NCI-H1105 (cell line): ENCODE data around the gene SMURF1.
A peak's percentile ranks its signal among the peaks of the same experiment; 100 is the strongest.
"Not testable (repeated sequence)": the region's sequence is repeated elsewhere in the genome, so short reads cannot be mapped to it uniquely, and the experiment has no call there.

ENCODE experiments used
- DNase-seq: peaks from one replicate; lab custom pipeline; 2025; lab: John Stamatoyannopoulos, UW

Gene SMURF1

DNA sequence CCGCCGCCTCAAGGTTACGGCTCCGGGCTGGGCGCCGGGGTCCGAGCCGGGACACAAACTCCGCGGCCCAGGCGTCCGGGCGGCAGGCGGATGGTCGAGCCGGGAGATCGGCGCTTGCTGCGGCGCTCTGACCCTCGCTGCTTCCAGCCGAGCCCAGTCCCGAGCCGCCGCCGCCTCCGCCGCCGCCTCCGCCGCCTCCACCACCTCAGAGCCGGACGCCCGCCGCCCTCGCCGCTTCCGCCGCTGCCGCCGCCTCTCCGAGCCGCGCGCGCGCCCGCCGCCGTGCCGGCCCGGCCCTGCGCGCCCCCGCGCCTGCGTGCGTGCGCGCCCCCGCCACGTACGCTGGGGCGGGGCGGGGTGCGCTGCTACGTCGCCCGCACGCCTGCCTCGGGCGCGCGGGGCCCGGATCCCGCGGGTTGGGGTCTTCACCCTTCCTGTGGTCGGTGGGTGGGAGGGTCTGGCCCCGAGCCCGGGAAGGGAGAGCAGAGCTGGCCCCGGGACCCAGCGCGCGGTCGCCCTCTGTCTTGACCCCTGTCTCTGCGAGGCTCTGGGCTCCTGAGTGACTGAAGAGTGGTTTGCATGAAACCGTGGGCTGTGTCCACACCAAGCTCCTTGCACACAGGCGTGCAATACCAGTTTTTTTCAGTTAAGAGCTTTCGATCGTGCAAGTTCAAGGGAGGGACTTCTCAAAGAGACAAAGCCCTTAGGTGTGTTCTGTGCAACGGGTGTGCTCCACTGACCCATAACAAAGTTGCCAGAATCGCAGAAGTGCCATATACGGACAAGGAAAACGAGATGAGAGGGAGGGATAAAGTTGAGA lies at the start of gene SMURF1:
TSS of gene SMURF1 (minus strand) at position 256 of the 820 bp plus-strand sequence. CDS start 328 bp downstream, outside the sequence.
- peak; percentile 50 for DNase-seq

DNA sequence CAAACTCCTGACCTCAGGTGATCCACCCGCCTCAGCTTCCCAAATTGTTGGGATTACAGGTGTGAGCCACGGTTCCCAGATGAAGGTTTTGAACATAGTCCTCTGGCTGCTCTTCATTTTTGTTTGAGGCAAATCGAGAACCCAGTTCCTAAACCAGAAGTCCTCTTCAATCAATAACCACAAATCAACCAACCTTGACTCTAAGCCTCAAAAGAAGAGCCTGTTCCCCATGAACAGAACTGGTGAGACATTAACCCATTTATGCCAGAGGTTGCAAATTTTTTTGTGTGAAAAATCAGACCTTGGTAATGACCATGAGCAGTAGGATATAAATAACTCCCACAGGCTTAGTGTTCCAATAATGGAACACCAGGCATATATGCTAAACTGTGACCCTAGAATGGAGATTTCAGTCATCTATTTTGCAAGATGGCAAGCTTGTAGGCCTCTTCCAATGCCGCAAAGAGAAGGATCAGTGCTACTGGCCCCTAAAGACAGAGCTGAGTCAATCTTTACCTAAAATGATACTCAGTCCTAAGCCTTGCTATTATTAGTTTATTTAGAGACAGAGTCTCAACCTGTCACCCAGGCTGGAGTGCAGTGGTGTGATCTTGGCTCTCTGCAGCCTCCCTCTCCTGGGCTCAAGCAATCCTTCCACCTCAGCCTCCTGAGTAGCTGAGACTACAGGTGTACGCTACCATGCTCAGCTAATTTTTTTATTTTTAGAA lies 48.1 kb upstream of the SMURF1 start:
- DNase-seq = no peak

DNA sequence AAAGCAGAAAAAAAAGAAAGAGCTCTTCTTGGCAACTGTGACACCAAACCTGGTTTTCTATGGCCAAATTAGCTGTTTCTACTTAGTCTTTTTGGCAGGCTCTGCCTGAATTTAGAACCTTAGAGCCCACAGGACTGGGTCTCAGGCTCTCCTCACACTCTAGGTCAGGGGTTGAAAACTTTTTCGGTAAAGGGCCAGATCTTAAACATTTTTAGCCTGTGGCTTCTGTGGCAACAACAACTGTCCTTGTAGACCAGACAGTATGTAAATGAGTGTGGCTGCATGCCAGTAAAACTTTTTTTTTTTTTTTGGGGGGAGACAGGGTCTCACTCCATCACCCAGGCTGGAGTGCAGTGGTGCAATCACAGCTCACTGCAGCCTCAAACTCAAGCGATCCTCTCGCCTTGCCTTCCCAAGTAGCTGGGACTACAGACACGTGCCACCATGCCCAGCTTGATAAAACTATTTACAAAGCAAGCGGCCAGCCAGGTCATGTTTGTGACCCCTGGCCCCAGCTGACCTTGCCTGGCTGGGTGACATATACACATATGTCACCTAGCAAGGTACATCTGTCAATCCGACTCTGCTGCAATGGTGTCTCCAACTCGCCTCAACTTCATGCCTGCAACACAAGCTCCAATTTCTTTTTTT lies 46.6 kb upstream of the SMURF1 start:
- no peak for DNase-seq

DNA sequence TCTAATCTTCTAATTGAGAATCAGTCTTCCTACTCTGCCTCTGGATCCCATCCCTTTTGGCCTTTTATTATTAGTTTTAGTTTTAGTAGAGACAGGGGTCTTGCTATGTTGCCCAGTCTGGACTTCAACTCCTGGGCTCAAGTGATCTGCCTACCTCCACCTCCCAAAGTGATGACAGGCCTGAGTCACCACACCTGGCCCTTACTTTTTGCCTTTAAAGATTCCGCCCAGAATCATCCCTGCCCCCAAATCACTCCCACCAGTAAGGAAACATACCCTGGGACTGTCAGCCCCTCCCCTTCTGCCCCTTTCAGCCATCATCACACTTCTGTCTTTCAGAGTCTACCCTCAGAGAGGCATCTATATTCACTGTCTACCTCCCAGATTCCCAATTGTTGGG lies 45.3 kb upstream of the SMURF1 start:
- no peak for DNase-seq

DNA sequence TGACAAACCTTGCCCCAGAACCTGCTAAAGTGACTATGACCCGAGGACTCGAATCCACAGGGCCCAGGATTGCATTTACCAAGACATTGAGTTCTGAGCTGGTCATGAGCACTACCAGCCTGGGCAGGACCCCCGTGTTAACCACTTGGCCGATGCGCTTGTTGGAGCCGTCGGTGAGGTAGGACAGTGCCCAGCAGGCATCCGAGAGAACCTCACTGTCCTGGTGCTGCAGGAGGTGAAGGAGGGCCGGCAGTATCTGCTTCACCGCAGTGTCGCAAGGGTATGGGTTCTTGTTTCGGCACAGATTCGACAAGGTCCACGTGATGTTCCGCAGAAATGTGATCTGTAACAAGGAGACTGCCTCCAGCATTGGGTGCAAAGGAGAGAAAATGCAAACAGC lies 44.3 kb upstream of the SMURF1 start:
- DNase-seq = no peak

DNA sequence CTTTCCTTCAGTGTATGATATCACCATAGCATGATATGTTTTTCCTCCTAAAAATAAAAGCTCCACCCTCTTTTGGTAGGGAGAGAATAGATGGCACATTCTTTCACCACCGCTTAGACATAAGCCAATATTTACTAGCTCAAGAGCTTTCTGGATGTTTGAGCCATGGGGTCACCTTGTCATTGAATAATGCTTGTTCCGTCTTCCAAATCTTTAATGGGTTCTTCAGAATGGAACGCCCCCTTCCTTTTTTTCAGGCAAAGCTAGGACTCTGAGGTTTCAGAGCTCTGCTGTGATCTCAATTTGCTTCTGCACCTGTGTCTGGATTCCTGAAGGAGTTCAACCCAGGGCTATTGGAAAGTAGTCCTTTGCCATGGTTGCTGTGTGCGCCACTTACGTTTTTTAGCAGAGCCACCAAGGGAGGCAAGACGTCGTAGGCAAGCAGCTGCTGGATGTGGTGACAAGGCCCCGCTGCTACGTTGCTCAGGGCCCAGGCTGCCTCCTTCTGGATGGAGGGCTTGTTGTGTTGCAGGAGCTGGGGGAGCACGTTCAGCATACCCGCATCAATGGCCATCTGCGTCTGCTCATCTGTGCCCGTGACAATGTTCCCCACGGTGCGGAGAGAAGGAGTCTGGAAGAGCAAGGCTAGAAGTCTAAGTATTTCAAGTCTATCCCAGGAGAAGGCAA lies 40.8 kb upstream of the SMURF1 start:
- DNase-seq = no peak

DNA sequence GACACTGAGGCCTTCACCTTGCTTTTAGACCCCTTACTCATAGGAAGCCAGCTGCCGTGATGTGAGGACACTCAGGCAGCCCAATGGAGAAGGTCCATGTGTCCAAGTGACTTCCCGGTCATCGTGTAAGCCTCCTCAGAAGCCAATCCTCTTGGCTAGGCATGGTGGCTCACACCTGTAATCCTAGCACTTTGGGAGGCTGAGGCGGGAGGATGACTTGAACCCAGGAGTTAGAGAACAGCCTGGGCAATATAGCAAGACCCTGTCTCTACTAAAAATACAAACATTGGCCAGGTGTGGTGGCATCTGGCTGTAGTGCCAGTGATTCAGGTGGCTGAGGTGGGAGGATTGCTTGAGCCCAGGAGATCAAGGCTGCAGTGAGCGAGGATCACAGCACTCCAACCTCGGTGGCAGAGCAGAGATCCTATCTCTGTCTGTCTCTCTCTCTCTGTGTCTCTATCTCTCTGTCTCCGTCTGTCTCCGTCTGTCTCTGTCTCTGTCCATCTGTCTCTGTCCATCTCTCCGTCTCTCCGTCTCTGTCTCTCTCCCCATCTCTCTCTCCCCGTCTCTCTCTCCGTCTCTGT lies 36.3 kb upstream of the SMURF1 start:
- no peak for DNase-seq

DNA sequence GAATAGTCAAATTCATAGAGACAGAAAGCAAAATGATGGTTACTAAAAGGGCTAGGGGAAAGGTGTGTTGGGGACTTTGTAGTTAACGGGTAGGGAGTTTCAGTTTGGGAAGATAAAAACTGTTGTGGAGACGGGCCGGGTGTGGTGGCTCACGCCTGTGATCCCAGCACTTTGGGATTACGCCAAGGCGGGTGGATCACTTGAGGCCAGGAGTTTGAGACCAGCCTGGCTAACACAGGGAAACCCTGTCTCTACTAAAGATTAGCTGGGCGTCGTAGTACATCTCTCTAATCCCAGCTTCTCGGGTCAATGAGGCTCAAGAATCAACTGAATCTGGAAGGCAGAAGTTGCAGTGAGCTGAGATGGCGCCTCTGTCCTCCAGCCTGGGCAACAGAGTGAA lies 33.3 kb upstream of the SMURF1 start:
- no peak for DNase-seq

DNA sequence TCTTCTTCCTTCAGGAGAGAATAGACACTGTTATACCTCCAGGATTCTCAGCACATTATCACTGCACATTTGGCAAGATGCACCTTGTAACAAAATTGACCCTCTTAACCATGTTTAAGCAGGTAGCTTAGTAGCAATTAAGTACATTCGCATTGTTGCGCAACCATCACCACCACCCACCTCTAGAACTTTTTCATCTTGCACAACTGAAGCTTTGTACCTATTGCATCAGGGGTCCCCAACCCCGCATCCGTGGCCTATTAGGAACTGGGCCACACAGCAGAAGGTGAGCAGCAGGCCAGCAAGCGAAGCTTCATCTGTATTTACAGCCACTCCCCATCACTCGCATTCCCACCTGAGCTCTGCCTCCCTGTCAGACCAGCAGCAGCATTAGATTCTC lies 29.9 kb upstream of the SMURF1 start:
- DNase-seq = no peak

DNA sequence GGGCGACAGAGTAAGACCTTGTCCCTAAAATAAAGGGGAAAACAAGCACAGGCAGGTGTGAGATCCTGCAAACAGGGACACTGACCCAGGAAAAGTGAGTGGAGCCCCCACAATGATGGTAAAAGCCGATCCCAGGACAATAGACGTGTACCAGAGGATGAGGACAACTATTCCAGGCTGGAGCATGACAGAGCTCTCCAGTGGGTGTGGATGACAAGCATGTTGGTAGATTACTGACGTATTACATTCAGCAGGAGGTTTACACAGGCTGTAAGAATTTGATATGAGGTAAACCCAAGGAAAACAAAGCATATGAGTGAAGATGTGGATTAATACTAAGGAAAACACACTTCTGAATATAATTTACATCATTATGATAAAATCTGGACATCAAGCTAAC lies 27.8 kb upstream of the SMURF1 start:
- no peak for DNase-seq

DNA sequence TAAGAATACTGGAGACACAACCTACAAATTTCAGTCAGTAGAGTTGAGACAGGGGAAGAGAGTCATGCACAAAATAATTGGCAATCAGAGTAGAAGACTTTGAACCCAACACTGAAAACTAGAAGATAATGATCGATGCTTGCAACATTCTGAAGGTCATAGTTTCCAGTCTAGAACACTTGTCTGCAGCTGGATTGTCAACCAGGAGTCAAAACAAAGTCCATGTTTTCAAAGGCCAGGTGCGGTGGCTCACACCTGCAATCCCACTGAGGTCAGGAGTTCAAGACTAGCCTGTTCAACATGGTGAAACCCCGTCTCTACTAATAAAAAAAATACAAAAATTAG lies 26.8 kb upstream of the SMURF1 start:
- no peak for DNase-seq

DNA sequence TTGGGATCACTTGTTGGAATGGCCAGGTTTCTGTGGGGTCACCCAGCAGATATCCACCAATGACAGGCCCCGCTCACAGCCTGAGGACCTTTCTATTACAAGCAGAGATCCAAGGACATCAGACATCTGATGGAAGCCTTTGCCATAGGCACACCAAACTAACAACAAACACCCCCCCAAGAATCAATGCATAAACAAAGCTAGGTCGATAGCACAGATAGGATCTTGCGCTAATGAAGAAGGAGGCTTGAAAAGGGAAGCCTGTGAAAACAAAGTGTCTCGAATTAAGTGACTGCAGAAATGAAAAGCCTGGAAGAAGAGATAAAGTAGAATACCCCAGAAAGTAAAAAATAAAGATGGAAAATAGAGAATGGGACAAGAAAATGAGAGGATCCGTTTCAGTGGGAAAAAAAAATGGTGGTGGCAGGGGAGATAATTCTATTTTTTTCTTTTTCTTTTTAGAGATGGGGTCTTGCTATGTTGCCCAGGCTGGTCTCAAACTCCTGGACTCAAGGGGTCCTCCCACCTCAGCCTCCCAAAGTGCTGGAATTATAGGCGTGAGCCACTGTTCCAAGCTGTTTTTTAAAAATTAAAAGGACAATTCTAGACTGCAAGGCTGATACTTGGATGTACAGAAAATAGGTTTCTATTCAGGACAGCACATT lies 26.3 kb upstream of the SMURF1 start:
- no peak for DNase-seq

DNA sequence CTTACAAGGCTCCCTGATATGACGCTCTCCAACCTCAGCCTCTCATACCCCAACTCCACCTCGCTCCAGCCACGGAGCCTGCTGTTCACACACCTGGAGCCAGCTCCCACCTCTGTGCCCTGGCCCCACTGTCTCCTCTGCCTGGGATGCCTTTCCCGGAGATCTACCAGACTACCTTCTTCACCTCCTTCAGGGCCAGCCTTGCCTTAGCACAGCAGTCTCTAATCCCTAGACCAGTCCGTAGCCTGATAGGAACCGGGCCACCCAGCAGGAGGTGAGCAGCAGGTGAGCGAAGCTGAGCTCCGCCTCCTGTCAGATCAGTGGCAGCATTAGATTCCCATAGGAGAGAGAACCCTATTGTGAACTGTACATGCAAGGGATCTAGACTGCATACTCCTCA lies 23.2 kb upstream of the SMURF1 start:
- DNase-seq = no peak

DNA sequence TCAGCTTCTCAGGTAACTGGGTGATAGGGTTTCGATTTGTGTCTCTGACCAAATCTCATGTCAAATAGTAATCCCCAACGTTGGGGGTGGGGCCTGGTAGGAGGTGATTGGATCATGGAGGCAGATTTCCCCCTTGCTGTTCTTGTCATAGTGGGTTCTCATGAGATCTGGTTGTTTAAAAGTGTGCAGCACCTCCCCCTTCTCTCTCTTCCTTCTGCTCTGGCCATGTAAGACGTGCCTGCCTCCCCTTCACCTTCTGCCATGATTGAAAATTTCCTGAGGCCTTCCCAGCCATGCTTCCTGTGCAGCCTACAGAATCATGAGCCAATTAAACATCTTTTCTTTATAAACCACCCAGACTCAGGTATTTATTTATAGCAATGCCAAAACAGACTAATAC lies 21.9 kb upstream of the SMURF1 start:
- no peak for DNase-seq

DNA sequence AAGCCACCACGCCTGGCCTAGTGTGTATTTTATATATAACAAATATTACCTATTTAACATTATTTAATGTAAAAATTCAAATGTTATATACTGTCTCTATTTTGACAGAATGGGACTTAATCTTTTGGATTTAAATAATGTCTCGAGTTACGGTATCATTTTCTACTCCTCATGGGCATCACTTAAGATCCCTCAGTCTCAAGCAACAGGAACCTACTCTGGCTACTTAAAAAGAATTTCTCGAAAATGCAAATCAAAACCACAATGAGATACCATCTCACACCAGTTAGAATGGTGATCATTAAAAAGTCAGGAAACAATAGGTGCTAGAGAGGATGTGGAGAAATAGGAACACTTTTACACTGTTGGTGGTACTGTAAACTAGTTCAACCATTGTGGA lies 19.8 kb upstream of the SMURF1 start:
- not testable (repeated sequence) for DNase-seq

DNA sequence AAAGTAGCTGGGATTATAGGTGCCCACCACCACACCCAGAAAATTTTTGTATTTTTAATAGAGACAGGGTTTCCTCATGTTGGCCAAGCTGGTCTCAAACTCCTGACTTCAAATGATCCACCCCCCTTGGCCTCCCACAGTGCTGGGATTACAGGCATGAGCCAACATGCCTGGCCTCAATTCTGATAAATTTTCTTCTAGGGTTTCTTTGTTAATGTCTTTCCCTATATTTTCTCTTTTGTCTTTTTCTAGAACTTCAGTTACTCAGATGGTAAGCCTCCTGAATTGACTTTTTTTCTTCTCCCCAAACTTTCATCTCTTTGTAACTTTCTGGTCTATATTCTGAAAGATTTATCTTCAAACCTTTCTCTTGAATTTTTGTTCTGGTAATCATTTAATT lies 12.7 kb upstream of the SMURF1 start:
- DNase-seq = no peak

DNA sequence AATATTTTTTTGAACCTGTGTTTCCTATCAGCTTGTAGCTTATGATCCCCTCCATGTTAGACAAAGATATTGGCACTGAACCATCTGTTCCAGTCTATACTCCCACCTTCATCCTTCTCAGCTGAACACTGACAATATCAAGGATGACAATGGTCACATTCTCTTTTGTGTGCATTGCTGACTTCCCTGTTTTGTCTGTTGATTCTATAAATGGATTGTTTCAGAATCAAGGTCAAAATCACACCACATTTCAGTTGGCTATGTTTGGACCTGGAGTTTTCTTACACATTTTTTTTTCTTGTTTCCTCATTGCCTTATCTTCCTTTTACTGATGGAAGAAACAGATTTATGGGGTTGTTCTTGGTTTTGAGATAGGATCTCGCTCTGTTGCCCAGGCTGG lies 11.3 kb upstream of the SMURF1 start:
- no peak for DNase-seq

DNA sequence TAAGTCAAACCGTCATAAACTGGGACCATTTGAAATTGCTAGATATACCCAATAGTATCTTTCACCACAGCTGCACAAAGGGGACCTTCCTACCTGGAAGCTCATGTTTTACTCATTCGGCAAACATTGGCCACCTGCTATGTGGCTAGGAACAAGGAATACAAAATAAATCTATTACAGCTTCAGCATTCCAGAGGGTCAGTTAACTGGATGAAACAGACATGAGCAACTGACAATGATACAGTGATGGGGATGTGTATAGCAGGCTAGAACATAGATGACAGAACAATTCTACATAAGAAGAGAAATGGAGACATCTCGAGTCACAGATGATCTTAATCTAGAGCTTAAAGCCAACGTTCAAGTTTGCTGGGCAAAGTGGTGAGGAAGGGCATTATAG lies 3.1 kb upstream of the SMURF1 start:
- no peak for DNase-seq

DNA sequence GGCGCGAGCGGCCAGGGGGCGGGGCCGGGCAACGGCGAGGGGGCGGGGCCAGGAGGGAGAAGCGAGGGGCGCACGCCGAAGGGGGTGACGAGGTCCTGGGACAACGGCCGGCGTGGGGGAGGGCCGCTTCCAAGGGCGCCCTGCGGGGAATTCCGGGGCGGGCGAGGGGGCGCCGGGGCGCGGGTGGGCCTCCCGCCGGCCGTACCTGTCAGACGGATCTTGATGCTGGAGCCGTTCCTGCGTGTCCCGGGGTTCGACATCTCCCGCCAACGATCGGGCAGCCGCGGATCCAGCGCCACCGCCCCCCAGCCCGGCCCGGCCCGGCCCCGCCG lies 421 bp downstream of the SMURF1 start:
- DNase-seq = no peak

DNA sequence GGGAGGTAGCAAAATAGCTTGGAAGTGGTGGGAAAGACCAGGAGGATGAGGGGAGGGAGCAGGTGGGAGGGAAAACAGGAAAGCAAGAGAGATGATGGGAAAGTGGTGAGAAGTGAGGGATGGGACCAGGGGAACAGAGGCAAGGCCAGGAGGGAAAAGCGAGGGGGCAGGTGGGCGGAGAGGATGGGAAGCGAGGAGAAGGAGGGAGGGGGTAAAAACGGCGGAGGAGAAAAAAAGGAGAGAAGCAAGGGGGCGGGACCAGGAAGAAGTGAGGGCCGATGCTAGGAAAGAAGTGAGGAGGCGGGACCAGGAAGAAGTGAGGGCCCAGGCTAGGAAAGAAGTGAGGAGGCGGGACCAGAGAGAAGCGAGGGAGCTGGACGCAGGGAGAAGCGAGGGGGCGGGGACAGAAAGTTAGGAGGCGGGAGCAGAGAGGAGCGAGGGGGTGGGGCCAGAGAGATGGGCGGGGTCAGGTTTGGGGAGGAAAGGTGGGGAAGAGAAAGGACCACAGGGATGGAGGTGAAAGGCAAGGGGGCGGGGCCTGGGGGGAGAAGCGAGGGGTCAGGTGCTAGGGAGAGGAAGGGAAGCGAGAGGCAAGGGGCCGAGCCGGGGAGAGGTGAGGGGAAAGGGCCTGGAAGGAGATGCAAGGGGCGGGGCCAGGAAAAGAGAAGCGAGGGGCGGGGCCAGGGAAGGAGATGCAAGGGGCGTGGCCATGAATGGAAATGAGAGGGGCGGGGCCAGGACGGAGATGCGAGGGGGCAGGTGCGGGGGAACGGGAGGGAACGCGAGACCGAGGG lies 984 bp downstream of the SMURF1 start:
- peak; percentile 65 for DNase-seq
